IMR-90 (cell line): ENCODE measurements around the gene TBC1D22A. TPM values are rescaled to one million over a fixed set of nuclear protein-coding genes. Genes with fewer than 3 reads are reported as not detected.

Experiments
- ATAC-seq: fragments of 200-7000 bp; cut with Tn5 transposase; 2 replicates; pipeline ENCODE4 v1.9.1; 2020; ENCODE audit warnings: low read depth, mild to moderate bottlenecking, moderate library complexity
- BruUV-seq: library from RNA; stranded (reverse); fragments of 400-500 nt; replicated peaks from 2 replicates; lab custom pipeline; 2021; lab: Mats Ljungman, UMichigan
- CTCF ChIA-PET: fragments of 300-600 bp; formaldehyde crosslinking; extraction: SDS; loops from one replicate; lab custom pipeline; 2021; ENCODE audit warnings: antibody characterized with exemption; lab: Yijun Ruan, JAX
- POLR2A ChIA-PET: fragments of 300-600 bp; sonication (Branson Sonifier 250); formaldehyde crosslinking; loops from one replicate; lab custom pipeline; 2022; ENCODE audit warnings: antibody characterized with exemption; ENCODE audit not compliant: unreplicated experiment; lab: Charles Lee
- DNase-seq: peaks from one replicate; pipeline ENCODE4 v3.0.0; 2013
- H2AFZ ChIP-seq: replicated peaks from 2 replicates; pipeline ENCODE3; 2013; ENCODE audit warnings: low read length, mild to moderate bottlenecking; ENCODE audit not compliant: poor library complexity
- H2AK5ac ChIP-seq: 2 replicates; pipeline ENCODE4 v1.6.1; 2013; ENCODE audit warnings: low read depth, low read length, inconsistent platforms
- H2AK9ac ChIP-seq: replicated peaks from 2 replicates; pipeline ENCODE3; 2013; ENCODE audit warnings: mild to moderate bottlenecking, low read depth, low read length, moderate library complexity; ENCODE audit not compliant: poor library complexity
- H2BK120ac ChIP-seq: 2 replicates; pipeline ENCODE4 v1.6.1; 2013; ENCODE audit warnings: low read depth, low read length, inconsistent platforms
- H2BK15ac ChIP-seq: 3 replicates; pipeline ENCODE4 v1.6.1; 2013; ENCODE audit warnings: low read depth, low read length, inconsistent platforms
- H2BK20ac ChIP-seq: 2 replicates; pipeline ENCODE4 v1.6.1; 2013; ENCODE audit warnings: low read depth, mild to moderate bottlenecking, inconsistent platforms, low read length, moderate library complexity
- H2BK5ac ChIP-seq: 2 replicates; pipeline ENCODE4 v1.6.1; 2013; ENCODE audit warnings: mild to moderate bottlenecking, low read depth, low read length, inconsistent platforms; ENCODE audit not compliant: poor library complexity, severe bottlenecking
- H3K14ac ChIP-seq: replicated peaks from 2 replicates; pipeline ENCODE4 v1.6.1; 2013; ENCODE audit warnings: low read depth, low read length, inconsistent platforms
- H3K18ac ChIP-seq: 2 replicates; pipeline ENCODE4 v1.6.1; 2013; ENCODE audit warnings: low read depth, low read length, control low read depth
- H3K23ac ChIP-seq: 2 replicates; pipeline ENCODE4 v1.6.1; 2013; ENCODE audit warnings: low read depth, low read length, inconsistent platforms
- H3K27ac ChIP-seq: 2 replicates; pipeline ENCODE4 v1.5.1; 2013; ENCODE audit warnings: mild to moderate bottlenecking, control low read depth, low read length; ENCODE audit not compliant: insufficient read depth
- H3K27me3 ChIP-seq: 2 replicates; pipeline ENCODE4 v1.6.1; 2013; ENCODE audit warnings: low read length; ENCODE audit not compliant: control insufficient read depth, insufficient read depth
- H3K36me3 ChIP-seq: 2 replicates; pipeline ENCODE4 v1.6.1; 2013; ENCODE audit warnings: low read length, mixed read lengths; ENCODE audit not compliant: control insufficient read depth, insufficient read depth
- H3K4ac ChIP-seq: 2 replicates; pipeline ENCODE4 v1.6.1; 2013; ENCODE audit warnings: low read depth, low read length, inconsistent platforms
- H3K4me1 ChIP-seq: 2 replicates; pipeline ENCODE4 v1.6.1; 2013; ENCODE audit warnings: low read length, mixed read lengths; ENCODE audit not compliant: control insufficient read depth, insufficient read depth
- H3K4me2 ChIP-seq: 2 replicates; pipeline ENCODE4 v1.6.1; 2013; ENCODE audit warnings: low read depth, mild to moderate bottlenecking, control low read depth, low read length, moderate library complexity
- H3K4me3 ChIP-seq: 2 replicates; pipeline ENCODE4 v1.5.1; 2013; ENCODE audit warnings: low read depth, mild to moderate bottlenecking, control low read depth, low read length, moderate library complexity; ENCODE audit not compliant: insufficient read depth
- H3K56ac ChIP-seq: 2 replicates; pipeline ENCODE4 v1.6.1; 2013; ENCODE audit warnings: low read length, inconsistent platforms; ENCODE audit not compliant: insufficient read depth; ENCODE audit errors: extremely low read depth
- H3K79me1 ChIP-seq, 2 experiments: 2 replicates each; pipeline ENCODE4 v1.6.1; 2013; ENCODE audit warnings: low read length in 2 of 2, inconsistent platforms in 1 of 2, low read depth in 1 of 2
- H3K9ac ChIP-seq: 2 replicates; pipeline ENCODE4 v1.6.1; 2013; ENCODE audit warnings: low read depth, low read length, control low read depth
- H3K9me1 ChIP-seq: 2 replicates; pipeline ENCODE4 v1.6.1; 2013; ENCODE audit warnings: low read length, inconsistent platforms; ENCODE audit not compliant: insufficient read depth
- H3K9me3 ChIP-seq: 2 replicates; pipeline ENCODE4 v1.6.1; 2013; ENCODE audit warnings: low read length; ENCODE audit not compliant: control insufficient read depth, insufficient read depth
- H4K20me1 ChIP-seq: 2 replicates; pipeline ENCODE4 v1.6.1; 2013; ENCODE audit warnings: low read length, inconsistent platforms; ENCODE audit not compliant: insufficient read depth
- H4K5ac ChIP-seq: 2 replicates; pipeline ENCODE4 v1.6.1; 2013; ENCODE audit warnings: mild to moderate bottlenecking, low read depth, low read length, control low read depth
- H4K8ac ChIP-seq, 2 experiments: 2 replicates each; pipeline ENCODE4 v1.6.1; 2013; ENCODE audit warnings: low read depth in 2 of 2, low read length in 2 of 2, control low read depth in 1 of 2, inconsistent platforms in 1 of 2
- H4K91ac ChIP-seq: 2 replicates; pipeline ENCODE4 v1.6.1; 2013; ENCODE audit warnings: low read depth, low read length, inconsistent platforms; ENCODE audit not compliant: insufficient read depth
- CHD1 ChIP-seq: IDR thresholded peaks from 2 replicates; pipeline ENCODE4 v1.6.1; 2012; ENCODE audit warnings: low read depth, low read length, improper control_type of control experiment
- MAZ ChIP-seq: IDR thresholded peaks from 2 replicates; pipeline ENCODE4 v1.6.1; 2012; ENCODE audit warnings: low read depth, mild to moderate bottlenecking, low read length, improper control_type of control experiment, moderate library complexity, borderline replicate concordance
- POLR2A ChIP-seq: IDR thresholded peaks from 2 replicates; pipeline ENCODE4 v1.6.1; 2012; ENCODE audit warnings: mild to moderate bottlenecking, low read depth, low read length
- RFX5 ChIP-seq: IDR thresholded peaks from 2 replicates; pipeline ENCODE4 v1.8.0; 2012; ENCODE audit warnings: low read depth, mild to moderate bottlenecking, low read length, moderate library complexity
- whole genome bisulfite sequencing, 2 experiments: methylation state at CpG; one replicate each; pipeline versions ENCODE4 v1.1.5 to v1.1.7; 2013; ENCODE audit warnings: missing lambda C conversion rate in 2 of 2; ENCODE audit not compliant: insufficient read length in 1 of 2; ENCODE audit errors: extremely low coverage in 2 of 2; 5-methylcytosine and 5-hydroxymethylcytosine counted together
- dilution Hi-C: fragments of 300-500 bp; cut with HindIII; formaldehyde crosslinking; loops from one replicate; pipeline ENCODE4 v1.14.3; 2018; ENCODE audit warnings: low sequenced_read_pairs; ENCODE audit not compliant: unreplicated experiment
- in situ Hi-C: fragments of 300-500 bp; cut with MboI; formaldehyde crosslinking; loops from 3 replicates; pipeline ENCODE4 v1.14.3; 2019; ENCODE audit warnings: low sequenced_read_pairs, inconsistent platforms, mixed read lengths
- intact Hi-C: fragments of 100-400 bp; cut with micrococcal nuclease; formaldehyde crosslinking; loops from 2 replicates; pipeline ENCODE4 v1.10.0; 2022
- polyA plus RNA-seq, 3 experiments: library from polyadenylated mRNA; depleted of rRNA; stranded (reverse); fragments of >200 nt; gene quantifications; 2 replicates each; pipeline ENCODE4 v1.2.3, GENCODE V29; 2012; ENCODE audit warnings: low replicate concordance in 1 of 3
- total RNA-seq: library from RNA; depleted of rRNA; stranded (reverse); fragments of >200 nt; gene quantifications from 2 replicates; pipeline ENCODE4 v1.2.3, GENCODE V29; 2012
- TF ChIP-seq, protein P1 (sequence below): fragments of 150-350 bp; IDR thresholded peaks from 2 replicates; pipeline ENCODE4 v1.6.1; 2016; ENCODE audit warnings: low read depth, mild to moderate bottlenecking, low read length, moderate library complexity, borderline replicate concordance

The TBC1D22A gene
- total and polyA plus RNA-seq, 2 of the 4 experiments (the other 2 are of a cell fraction) = 9.0 to 16.7 TPM

DNA sequence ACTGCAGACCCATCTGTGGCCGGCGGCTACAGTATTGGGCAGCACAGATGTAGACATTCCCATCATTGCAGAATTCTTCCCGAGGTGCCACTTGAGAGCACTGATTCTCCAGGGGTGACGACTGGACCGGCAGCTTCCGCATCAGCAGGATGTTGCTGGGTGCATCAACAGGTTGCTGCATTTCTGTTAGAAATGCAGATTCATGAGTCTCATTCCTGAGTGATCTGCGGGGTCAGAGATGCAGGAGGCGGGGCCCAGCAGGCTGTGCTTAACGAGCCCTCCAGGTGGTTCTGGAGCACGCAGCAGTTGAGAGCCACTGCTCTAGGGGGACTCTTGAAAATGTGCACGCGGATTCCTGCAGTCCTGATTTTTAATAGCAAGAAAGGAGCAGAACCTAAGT is 321.8 kb downstream of the TBC1D22A start:
- Histone ChIP-seq H3K9ac (no peak overlapping the region), H2BK20ac (no peak overlapping the region), H3K4me3 (no peak overlapping the region), H4K5ac (no peak overlapping the region), H3K36me3 (no peaks in the 10 kb centered on the region), H2BK5ac (no peak overlapping the region), H4K91ac (no peak overlapping the region), H3K9me1 (no peaks in the 10 kb centered on the region), H3K18ac (no peak overlapping the region), H2AK5ac (no peak overlapping the region), H3K27me3 (no peaks in the 10 kb centered on the region), H4K8ac (no peak overlapping the region), H4K20me1 (no peaks in the 10 kb centered on the region), H3K23ac (no peak overlapping the region), H3K4ac (no peak overlapping the region), H3K79me1 (no peaks in the 10 kb centered on the region; a peak in 1 of 4 replicates), H2BK120ac (no peak overlapping the region), H2AFZ (no peak overlapping the region), H3K27ac (no peak overlapping the region), H3K14ac (no peak overlapping the region), H2AK9ac (no peak overlapping the region), H3K4me1 (peaks cover 3% of the 10 kb centered on the region), H3K56ac (no peak overlapping the region), H2BK15ac (no peak overlapping the region), H3K4me2 (no peak overlapping the region), H3K9me3 (0 out of 2 replicates have a peak, but pooled peaks cover 2% of the 10 kb centered on the region)
- TF ChIP-seq POLR2A = no peak
- TF ChIP-seq, protein P1, sequence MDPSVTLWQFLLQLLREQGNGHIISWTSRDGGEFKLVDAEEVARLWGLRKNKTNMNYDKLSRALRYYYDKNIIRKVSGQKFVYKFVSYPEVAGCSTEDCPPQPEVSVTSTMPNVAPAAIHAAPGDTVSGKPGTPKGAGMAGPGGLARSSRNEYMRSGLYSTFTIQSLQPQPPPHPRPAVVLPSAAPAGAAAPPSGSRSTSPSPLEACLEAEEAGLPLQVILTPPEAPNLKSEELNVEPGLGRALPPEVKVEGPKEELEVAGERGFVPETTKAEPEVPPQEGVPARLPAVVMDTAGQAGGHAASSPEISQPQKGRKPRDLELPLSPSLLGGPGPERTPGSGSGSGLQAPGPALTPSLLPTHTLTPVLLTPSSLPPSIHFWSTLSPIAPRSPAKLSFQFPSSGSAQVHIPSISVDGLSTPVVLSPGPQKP = no peak
- TF ChIP-seq RFX5 = no peak
- TF ChIP-seq MAZ = no peak
- no peak for TF ChIP-seq CHD1
- ChIA-PET POLR2A (no interaction called here), CTCF (no interaction called here)
- DNase-seq (no peak), ATAC-seq (no peak)
- no TSS peak for BruUV-seq
- intact Hi-C loops = no loop called here
- dilution Hi-C loops = no loop called here
- in situ Hi-C loops = no loop called here
- WGBS, 2 experiments = 74% methylated on average over 4 of the region's 12 CpGs; no CpG with 5 or more reads in 1 of the 2 experiments
